ENCODE results near the gene VMP1. TPM values are rescaled to one million over a fixed set of nuclear protein-coding genes. Genes with fewer than 3 reads are reported as not detected.
A peak's percentile ranks its signal among the peaks of the same experiment; 100 is the strongest.

Gene VMP1
- total RNA-seq, 2 experiments from 2014 or later = 29.2 to 38.0 TPM

GRCh38 chr17:59858932-59859331 is 151.5 kb downstream of the VMP1 start:
- Histone ChIP-seq H3K4me1 (ENCODE audit: insufficient read depth, low read length, poor library complexity, severe bottlenecking) (peaks cover 2% of the 10 kb centered on the region), H3K9me2 (ENCODE audit: insufficient read depth, low read length) (no peaks in the 10 kb centered on the region), H3K36me3 (ENCODE audit: insufficient read depth, low read length) (peaks cover 28% of the 10 kb centered on the region), H3K4me3 (ENCODE audit: low read depth, low read length, poor library complexity, severe bottlenecking) (no peak overlapping the region), H3K9me3 (ENCODE audit: low read length) (no peaks in the 10 kb centered on the region), H4K20me1 (ENCODE audit: insufficient read depth, low read length) (no peaks in the 10 kb centered on the region), H2AFZ (ENCODE audit: low read length) (no peak overlapping the region), H3K27ac (ENCODE audit: low read depth, low read length, poor library complexity, severe bottlenecking) (no peak overlapping the region), H3K79me2 (ENCODE audit: insufficient read depth, low read depth, low read length) (no peaks in the 10 kb centered on the region), H3K4me2 (ENCODE audit: low read length) (no peak overlapping the region)
- TF ChIP-seq CTCF (conservative IDR thresholded peaks at IDR 0.05; ENCODE audit: low read length) (no peak), EZH2phosphoT487 (IDR thresholded peaks at IDR 0.05; ENCODE audit: borderline replicate concordance, low read depth, low read length) (no peak)
- intact Hi-C loops (cut with micrococcal nuclease; ENCODE audit: unreplicated experiment) = loop anchor here (2.0 kb wide), 1 partner anchor 106 kb away; no protein-coding TSS in a partner anchor
- no TSS peak for BruUV-seq (replicated peaks)
- no peak for DNase-seq (ENCODE audit: low spot score)
- CTCF ChIA-PET (ENCODE audit: unreplicated experiment) = interaction anchor here (0.6 kb wide), 1 partner anchor 44 kb away, joined by 3 read pairs; no protein-coding TSS in a partner anchor
- POLR2A ChIA-PET = interaction anchor here (0.6 to 0.7 kb wide), 4 partner anchors 10 to 135 kb away, joined by 3 read pairs; no protein-coding TSS in a partner anchor

DNA sequence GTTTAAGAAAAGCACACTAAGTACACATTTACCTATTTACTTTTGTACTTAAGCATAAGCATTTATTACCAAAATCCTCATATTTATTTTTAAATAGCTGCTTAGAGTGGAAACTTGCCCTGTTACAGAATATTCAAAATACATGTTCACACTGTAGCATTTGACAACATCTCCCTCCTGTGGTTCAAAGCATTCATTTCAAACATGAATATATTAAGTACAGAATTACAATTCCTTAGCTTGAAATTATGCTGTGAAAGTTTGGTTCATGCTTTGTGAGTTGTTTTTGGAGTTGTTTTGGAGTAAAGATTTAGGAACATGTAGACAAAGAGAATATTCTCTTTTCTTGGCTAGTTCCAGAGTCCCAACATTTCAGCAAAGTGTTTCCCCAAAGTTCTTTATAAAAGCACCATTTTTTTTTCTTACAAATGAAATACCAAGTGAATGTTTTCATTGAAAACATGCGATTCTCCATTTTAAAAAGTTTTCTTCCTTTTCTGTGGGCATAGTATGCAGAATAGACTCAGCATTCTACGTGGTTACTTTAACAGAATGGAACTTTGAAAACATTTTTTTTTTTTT is 152.1 kb downstream of the VMP1 start:
- H3K9me3 ChIP-seq (ENCODE audit: low read length) = no peaks in the 10 kb centered on the region
- intact Hi-C loops (cut with micrococcal nuclease; ENCODE audit: unreplicated experiment) = loop anchor here (2.0 kb wide), 1 partner anchor 107 kb away; no protein-coding TSS in a partner anchor
- no peak overlapping the region for H3K4me2 ChIP-seq (ENCODE audit: low read length)
- H3K4me1 ChIP-seq (ENCODE audit: insufficient read depth, low read length, poor library complexity, severe bottlenecking) = no peaks in the 10 kb centered on the region
- TF ChIP-seq CTCF (conservative IDR thresholded peaks at IDR 0.05; ENCODE audit: low read length) (peak; percentile 80), EZH2phosphoT487 (IDR thresholded peaks at IDR 0.05; ENCODE audit: borderline replicate concordance, low read depth, low read length) (no peak)
- H4K20me1 ChIP-seq (ENCODE audit: insufficient read depth, low read length) = no peaks in the 10 kb centered on the region
- H3K4me3 ChIP-seq (ENCODE audit: low read depth, low read length, poor library complexity, severe bottlenecking) = no peak overlapping the region
- peaks cover 28% of the 10 kb centered on the region for H3K36me3 ChIP-seq (ENCODE audit: insufficient read depth, low read length)
- POLR2A ChIA-PET = interaction anchor here (0.6 kb wide), 1 partner anchor 29 kb away, joined by 3 read pairs; no protein-coding TSS in a partner anchor
- H3K27ac ChIP-seq (ENCODE audit: low read depth, low read length, poor library complexity, severe bottlenecking) = no peak overlapping the region
- CTCF ChIA-PET (ENCODE audit: unreplicated experiment) = interaction anchor here (0.6 to 0.7 kb wide), 2 partner anchors 45 to 110 kb away, joined by 3 read pairs; no protein-coding TSS in a partner anchor
- no peaks in the 10 kb centered on the region for H3K9me2 ChIP-seq (ENCODE audit: insufficient read depth, low read length)
- no peak overlapping the region for H2AFZ ChIP-seq (ENCODE audit: low read length)
- BruUV-seq (replicated peaks) = TSS peak; percentile 73
- H3K79me2 ChIP-seq (ENCODE audit: insufficient read depth, low read depth, low read length) = no peaks in the 10 kb centered on the region
- peak; percentile 47 for DNase-seq (ENCODE audit: low spot score)

DNA sequence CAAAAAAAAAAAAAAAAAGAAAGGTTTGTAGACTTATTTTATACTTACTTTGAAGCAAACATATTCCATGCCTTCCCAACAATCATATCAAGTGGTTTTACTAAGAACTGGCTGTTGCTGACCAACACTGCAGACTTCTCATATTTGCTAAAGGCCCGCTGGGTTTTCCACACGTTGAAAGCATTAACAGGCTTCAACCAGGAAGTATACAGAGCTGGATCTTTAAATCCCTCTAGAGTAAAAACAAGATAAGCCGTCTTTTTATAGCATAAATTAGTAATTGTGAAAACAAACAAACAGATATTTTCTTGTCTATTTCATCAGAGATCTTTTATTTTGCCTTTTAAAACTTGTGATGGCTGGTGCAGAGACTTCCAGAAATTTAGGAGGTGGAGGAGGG is 156.2 kb downstream of the VMP1 start:
- H3K4me3 ChIP-seq (ENCODE audit: low read depth, low read length, poor library complexity, severe bottlenecking) = no peak overlapping the region
- BruUV-seq (replicated peaks) = no TSS peak
- no peak for TF ChIP-seq EZH2phosphoT487 (IDR thresholded peaks at IDR 0.05; ENCODE audit: borderline replicate concordance, low read depth, low read length)
- no peak for TF ChIP-seq CTCF (conservative IDR thresholded peaks at IDR 0.05; ENCODE audit: low read length)
- ChIA-PET CTCF (ENCODE audit: unreplicated experiment) (no interaction called here), POLR2A (no interaction called here)
- H4K20me1 ChIP-seq (ENCODE audit: insufficient read depth, low read length) = no peaks in the 10 kb centered on the region
- H3K9me2 ChIP-seq (ENCODE audit: insufficient read depth, low read length) = no peaks in the 10 kb centered on the region
- no peak overlapping the region for H3K4me2 ChIP-seq (ENCODE audit: low read length)
- no peaks in the 10 kb centered on the region for H3K79me2 ChIP-seq (ENCODE audit: insufficient read depth, low read depth, low read length)
- no peaks in the 10 kb centered on the region for H3K4me1 ChIP-seq (ENCODE audit: insufficient read depth, low read length, poor library complexity, severe bottlenecking)
- H3K9me3 ChIP-seq (ENCODE audit: low read length) = no peaks in the 10 kb centered on the region
- intact Hi-C loops (cut with micrococcal nuclease; ENCODE audit: unreplicated experiment) = no loop called here
- no peak overlapping the region for H3K27ac ChIP-seq (ENCODE audit: low read depth, low read length, poor library complexity, severe bottlenecking)
- DNase-seq (ENCODE audit: low spot score) = no peak
- no peak overlapping the region for H2AFZ ChIP-seq (ENCODE audit: low read length)
- peaks cover 28% of the 10 kb centered on the region for H3K36me3 ChIP-seq (ENCODE audit: insufficient read depth, low read length)

Data from OCI-LY7 (cell line).